Prostate gland (tissue), 2 donors: ENCODE results near the gene TBCCD1. TPM values are rescaled to one million over a fixed set of nuclear protein-coding genes. Genes with fewer than 3 reads are reported as not detected.

ENCODE experiments used
- DNase-seq: peaks from one replicate; pipeline ENCODE4 v3.0.0-alpha.2; 2019; ENCODE audit warnings: low spot score
- H3K27ac ChIP-seq, 2 donors: fragments of 200-600 bp; sonication (generic); 2 replicates each; pipeline ENCODE4 v1.5.1; 2017 to 2019
- H3K27me3 ChIP-seq: fragments of 200-600 bp; sonication (generic); replicated peaks from 2 replicates; pipeline ENCODE4 v1.5.1; 2019; ENCODE audit not compliant: insufficient read depth
- H3K36me3 ChIP-seq, 2 donors: fragments of 200-600 bp; sonication (generic); 1 replicate in 1 of 2; 2 replicates in 1 of 2; pipeline versions ENCODE4 v1.5.1 to v1.8.1; 2017 to 2019
- H3K4me1 ChIP-seq: fragments of 200-600 bp; sonication (generic); replicated peaks from 2 replicates; pipeline ENCODE4 v1.5.1; 2019
- H3K4me3 ChIP-seq, 2 donors: fragments of 200-600 bp; sonication (generic); 2 replicates each; pipeline ENCODE4 v1.5.1; 2017 to 2019
- H3K9me3 ChIP-seq: fragments of 200-600 bp; sonication (generic); 2 replicates; pipeline ENCODE4 v1.5.1; 2017
- CTCF ChIP-seq, 4 experiments: fragments of 200-600 bp in 2 of 4; fragments of 450-650 bp in 2 of 4; sonication (generic) in 2 of 4; IDR thresholded peaks; 1 replicate in 3 of 4; 2 replicates in 1 of 4; pipeline ENCODE4 v1.5.1; 2016 to 2019; ENCODE audit warnings: antibody characterized with exemption in 4 of 4, mild to moderate bottlenecking in 2 of 4, moderate library complexity in 2 of 4
- POLR2A ChIP-seq: fragments of 450-650 bp; IDR thresholded peaks from one replicate; pipeline ENCODE4 v1.6.1; 2016; ENCODE audit warnings: antibody characterized with exemption, mild to moderate bottlenecking
- POLR2AphosphoS5 ChIP-seq: sonication (generic); formaldehyde crosslinking; IDR thresholded peaks from one replicate; pipeline ENCODE4 v1.6.1; 2017; ENCODE audit warnings: antibody characterized with exemption
- WGBS: methylation state at CpG from one replicate; pipeline ENCODE4 v1.1.5; 2018; 5-methylcytosine and 5-hydroxymethylcytosine counted together
- intact Hi-C: fragments of 100-400 bp; cut with DNase I; formaldehyde crosslinking; loops from one replicate; pipeline ENCODE4 v1.14.2; 2022
- total RNA-seq, 2 donors: library from RNA; depleted of rRNA; stranded (reverse); fragments of >200 nt; gene quantifications; one replicate each; pipeline ENCODE4 v1.1.0, GENCODE V29; 2016

TBCCD1 gene
- total RNA-seq, result 10 to 100 TPM; 10.4 to 26.0 TPM

- H3K9me3 ChIP-seq, result no peaks in the 10 kb centered on the region
- H3K4me3 ChIP-seq, result peak within 1 kb of the TSS; percentile 79 to 88
- H3K4me1 ChIP-seq, result peaks cover 3% of the 10 kb centered on the region
- TF ChIP-seq POLR2AphosphoS5 (peak; percentile 79), POLR2A (peak; percentile 92), CTCF (IDR thresholded peaks at IDR 0.05) (no peak)
- intact Hi-C loops, result no loop called here
- WGBS, result under 1% methylated on average over 42 of the region's 66 CpGs
- H3K36me3 ChIP-seq, result no peaks in the 10 kb centered on the region
- H3K27ac ChIP-seq, result peak within 1 kb of the TSS; percentile 79 to 90
- DNase-seq, result peak; percentile 83
- H3K27me3 ChIP-seq, result no peaks in the 10 kb centered on the region
These were observed at the start of gene TBCCD1 for GRCh38 chr3:186567072-186567921. Gene TBCCD1, minus strand, starts transcription at chr3:186567339. Its CDS starts 3,010 bp downstream, at chr3:186564329.

- Histone ChIP-seq H3K27ac (no peak overlapping the region), H3K4me3 (no peak overlapping the region), H3K36me3 (no peaks in the 10 kb centered on the region), H3K4me1 (no peaks in the 10 kb centered on the region), H3K9me3 (no peaks in the 10 kb centered on the region), H3K27me3 (no peaks in the 10 kb centered on the region)
- 86% methylated on average over 8 of the region's 8 CpGs for WGBS
- TF ChIP-seq POLR2AphosphoS5 (no peak), POLR2A (no peak), CTCF (IDR thresholded peaks at IDR 0.05) (no peak)
- intact Hi-C loops, result loop anchor here (5.0 to 10.0 kb wide), 3 partner anchors 206 to 634 kb away; no protein-coding TSS in a partner anchor
- no peak for DNase-seq
These were observed 49.1 kb upstream of the TBCCD1 start for GRCh38 chr3:186616299-186616617.

GRCh38 chr3:186614597-186615483 lies 47.7 kb upstream of the TBCCD1 start:
- no peaks in the 10 kb centered on the region for H3K27me3 ChIP-seq
- H3K4me1 ChIP-seq, result no peaks in the 10 kb centered on the region
- no peak overlapping the region for H3K27ac ChIP-seq
- H3K4me3 ChIP-seq, result no peak overlapping the region
- no peak for TF ChIP-seq POLR2A
- TF ChIP-seq POLR2AphosphoS5, result peak; percentile 60
- TF ChIP-seq CTCF (IDR thresholded peaks at IDR 0.05), result peak; percentile 80 to 92 (median 90)
- peak; percentile 67 for DNase-seq
- 31% methylated on average over 16 of the region's 16 CpGs for WGBS
- H3K9me3 ChIP-seq, result no peaks in the 10 kb centered on the region
- H3K36me3 ChIP-seq, result no peaks in the 10 kb centered on the region
- intact Hi-C loops, result loop anchor here (5.0 to 10.0 kb wide), 3 partner anchors 207 to 633 kb away; no protein-coding TSS in a partner anchor

- 52% methylated on average over 6 of the region's 6 CpGs for WGBS
- no peaks in the 10 kb centered on the region for H3K4me1 ChIP-seq
- no peaks in the 10 kb centered on the region for H3K27me3 ChIP-seq
- TF ChIP-seq POLR2A (no peak), POLR2AphosphoS5 (no peak), CTCF (IDR thresholded peaks at IDR 0.05) (no peak)
- no peak overlapping the region for H3K4me3 ChIP-seq
- H3K9me3 ChIP-seq, result no peaks in the 10 kb centered on the region
- intact Hi-C loops, result loop anchor here (10.0 kb wide), 1 partner anchor 551 kb away; no protein-coding TSS in a partner anchor
- no peak for DNase-seq
- no peak overlapping the region for H3K27ac ChIP-seq
- no peaks in the 10 kb centered on the region for H3K36me3 ChIP-seq
These were observed 47.1 kb upstream of the TBCCD1 start for GRCh38 chr3:186614266-186614596.
